Measurements from ENCODE around the gene MDK. TPM values are rescaled to one million over a fixed set of nuclear protein-coding genes. Genes with fewer than 3 reads are reported as not detected.

The MDK gene
- total and polyA plus RNA-seq, 2 experiments from 2014 or later, result 388 to 477 TPM

GRCh38 chr11:46357483-46357936, 24.0 kb upstream of the MDK start:
- H3K27ac Mint-ChIP-seq, result no peak overlapping the region; the same call in 1 of the 2 replicates
- no peaks in the 10 kb centered on the region for H3K9me3 Mint-ChIP-seq
- H3K9me2 ChIP-seq (ENCODE audit: insufficient read depth), result no peaks in the 10 kb centered on the region
- no peak overlapping the region for H3K4me3 Mint-ChIP-seq
- H3K4me1 Mint-ChIP-seq, result peaks cover 52% of the 10 kb centered on the region
- peaks cover 10% of the 10 kb centered on the region for H3K27me3 Mint-ChIP-seq (ENCODE audit: insufficient read depth, low read depth, poor library complexity)
- no peak overlapping the region for H3K4me3 ChIP-seq
- H2AFZ ChIP-seq, result no peak overlapping the region
- H3K27me3 ChIP-seq (ENCODE audit: insufficient read depth), result no peaks in the 10 kb centered on the region
- ATAC-seq (peak; percentile 14), DNase-seq (ENCODE audit: low spot score) (no peak)
- H3K36me3 Mint-ChIP-seq (ENCODE audit: low read depth), result no peaks in the 10 kb centered on the region; the same call in 1 of the 3 replicates
- peaks cover 38% of the 10 kb centered on the region for H3K4me1 ChIP-seq (ENCODE audit: insufficient read depth)
- H3F3A ChIP-seq (replicated peaks; ENCODE audit: low read depth), result no peaks in the 10 kb centered on the region; the same call in 1 of the 2 replicates
- H3K4me2 ChIP-seq, result no peak overlapping the region
- H3K36me3 ChIP-seq (ENCODE audit: insufficient read depth), result no peaks in the 10 kb centered on the region; the same call in 1 of the 2 replicates
- H3K27ac ChIP-seq (ENCODE audit: low read depth), result peak overlapping the region; percentile 63; the same call in 1 of the 2 replicates
- no peak for TF ChIP-seq JUNB (IDR thresholded peaks at IDR 0.05; ENCODE audit: unreplicated experiment)
- TF ChIP-seq, protein P1, sequence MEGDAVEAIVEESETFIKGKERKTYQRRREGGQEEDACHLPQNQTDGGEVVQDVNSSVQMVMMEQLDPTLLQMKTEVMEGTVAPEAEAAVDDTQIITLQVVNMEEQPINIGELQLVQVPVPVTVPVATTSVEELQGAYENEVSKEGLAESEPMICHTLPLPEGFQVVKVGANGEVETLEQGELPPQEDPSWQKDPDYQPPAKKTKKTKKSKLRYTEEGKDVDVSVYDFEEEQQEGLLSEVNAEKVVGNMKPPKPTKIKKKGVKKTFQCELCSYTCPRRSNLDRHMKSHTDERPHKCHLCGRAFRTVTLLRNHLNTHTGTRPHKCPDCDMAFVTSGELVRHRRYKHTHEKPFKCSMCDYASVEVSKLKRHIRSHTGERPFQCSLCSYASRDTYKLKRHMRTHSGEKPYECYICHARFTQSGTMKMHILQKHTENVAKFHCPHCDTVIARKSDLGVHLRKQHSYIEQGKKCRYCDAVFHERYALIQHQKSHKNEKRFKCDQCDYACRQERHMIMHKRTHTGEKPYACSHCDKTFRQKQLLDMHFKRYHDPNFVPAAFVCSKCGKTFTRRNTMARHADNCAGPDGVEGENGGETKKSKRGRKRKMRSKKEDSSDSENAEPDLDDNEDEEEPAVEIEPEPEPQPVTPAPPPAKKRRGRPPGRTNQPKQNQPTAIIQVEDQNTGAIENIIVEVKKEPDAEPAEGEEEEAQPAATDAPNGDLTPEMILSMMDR (conservative IDR thresholded peaks at IDR 0.05; ENCODE audit: low read depth in 2 of 2), result no peak
- no peak for TF ChIP-seq ZNF331 (CRISPR knock-in tag; IDR thresholded peaks at IDR 0.05; ENCODE audit: low read depth)
- no peak for TF ChIP-seq ZNF114 (CRISPR knock-in tag; IDR thresholded peaks at IDR 0.05)
- TF ChIP-seq EZH2 (IDR thresholded peaks at IDR 0.05; ENCODE audit: low read depth, unreplicated experiment), result no peak
- no peak for TF ChIP-seq EZH2phosphoT487 (IDR thresholded peaks at IDR 0.05; ENCODE audit: unreplicated experiment)
- TF ChIP-seq CREB1 (CRISPR knock-in tag; IDR thresholded peaks at IDR 0.05; ENCODE audit: low read depth), result no peak
- TF ChIP-seq, protein P2, sequence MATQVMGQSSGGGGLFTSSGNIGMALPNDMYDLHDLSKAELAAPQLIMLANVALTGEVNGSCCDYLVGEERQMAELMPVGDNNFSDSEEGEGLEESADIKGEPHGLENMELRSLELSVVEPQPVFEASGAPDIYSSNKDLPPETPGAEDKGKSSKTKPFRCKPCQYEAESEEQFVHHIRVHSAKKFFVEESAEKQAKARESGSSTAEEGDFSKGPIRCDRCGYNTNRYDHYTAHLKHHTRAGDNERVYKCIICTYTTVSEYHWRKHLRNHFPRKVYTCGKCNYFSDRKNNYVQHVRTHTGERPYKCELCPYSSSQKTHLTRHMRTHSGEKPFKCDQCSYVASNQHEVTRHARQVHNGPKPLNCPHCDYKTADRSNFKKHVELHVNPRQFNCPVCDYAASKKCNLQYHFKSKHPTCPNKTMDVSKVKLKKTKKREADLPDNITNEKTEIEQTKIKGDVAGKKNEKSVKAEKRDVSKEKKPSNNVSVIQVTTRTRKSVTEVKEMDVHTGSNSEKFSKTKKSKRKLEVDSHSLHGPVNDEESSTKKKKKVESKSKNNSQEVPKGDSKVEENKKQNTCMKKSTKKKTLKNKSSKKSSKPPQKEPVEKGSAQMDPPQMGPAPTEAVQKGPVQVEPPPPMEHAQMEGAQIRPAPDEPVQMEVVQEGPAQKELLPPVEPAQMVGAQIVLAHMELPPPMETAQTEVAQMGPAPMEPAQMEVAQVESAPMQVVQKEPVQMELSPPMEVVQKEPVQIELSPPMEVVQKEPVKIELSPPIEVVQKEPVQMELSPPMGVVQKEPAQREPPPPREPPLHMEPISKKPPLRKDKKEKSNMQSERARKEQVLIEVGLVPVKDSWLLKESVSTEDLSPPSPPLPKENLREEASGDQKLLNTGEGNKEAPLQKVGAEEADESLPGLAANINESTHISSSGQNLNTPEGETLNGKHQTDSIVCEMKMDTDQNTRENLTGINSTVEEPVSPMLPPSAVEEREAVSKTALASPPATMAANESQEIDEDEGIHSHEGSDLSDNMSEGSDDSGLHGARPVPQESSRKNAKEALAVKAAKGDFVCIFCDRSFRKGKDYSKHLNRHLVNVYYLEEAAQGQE (IDR thresholded peaks at IDR 0.05; ENCODE audit: unreplicated experiment), result no peak
- no peak for TF ChIP-seq POLR2AphosphoS5 (IDR thresholded peaks at IDR 0.05; ENCODE audit: low read depth)
- no peak for TF ChIP-seq STAT1 (IDR thresholded peaks at IDR 0.05; ENCODE audit: unreplicated experiment)
- TF ChIP-seq, protein P3, sequence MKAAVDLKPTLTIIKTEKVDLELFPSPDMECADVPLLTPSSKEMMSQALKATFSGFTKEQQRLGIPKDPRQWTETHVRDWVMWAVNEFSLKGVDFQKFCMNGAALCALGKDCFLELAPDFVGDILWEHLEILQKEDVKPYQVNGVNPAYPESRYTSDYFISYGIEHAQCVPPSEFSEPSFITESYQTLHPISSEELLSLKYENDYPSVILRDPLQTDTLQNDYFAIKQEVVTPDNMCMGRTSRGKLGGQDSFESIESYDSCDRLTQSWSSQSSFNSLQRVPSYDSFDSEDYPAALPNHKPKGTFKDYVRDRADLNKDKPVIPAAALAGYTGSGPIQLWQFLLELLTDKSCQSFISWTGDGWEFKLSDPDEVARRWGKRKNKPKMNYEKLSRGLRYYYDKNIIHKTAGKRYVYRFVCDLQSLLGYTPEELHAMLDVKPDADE (IDR thresholded peaks at IDR 0.05), result no peak
- TF ChIP-seq, protein P4, sequence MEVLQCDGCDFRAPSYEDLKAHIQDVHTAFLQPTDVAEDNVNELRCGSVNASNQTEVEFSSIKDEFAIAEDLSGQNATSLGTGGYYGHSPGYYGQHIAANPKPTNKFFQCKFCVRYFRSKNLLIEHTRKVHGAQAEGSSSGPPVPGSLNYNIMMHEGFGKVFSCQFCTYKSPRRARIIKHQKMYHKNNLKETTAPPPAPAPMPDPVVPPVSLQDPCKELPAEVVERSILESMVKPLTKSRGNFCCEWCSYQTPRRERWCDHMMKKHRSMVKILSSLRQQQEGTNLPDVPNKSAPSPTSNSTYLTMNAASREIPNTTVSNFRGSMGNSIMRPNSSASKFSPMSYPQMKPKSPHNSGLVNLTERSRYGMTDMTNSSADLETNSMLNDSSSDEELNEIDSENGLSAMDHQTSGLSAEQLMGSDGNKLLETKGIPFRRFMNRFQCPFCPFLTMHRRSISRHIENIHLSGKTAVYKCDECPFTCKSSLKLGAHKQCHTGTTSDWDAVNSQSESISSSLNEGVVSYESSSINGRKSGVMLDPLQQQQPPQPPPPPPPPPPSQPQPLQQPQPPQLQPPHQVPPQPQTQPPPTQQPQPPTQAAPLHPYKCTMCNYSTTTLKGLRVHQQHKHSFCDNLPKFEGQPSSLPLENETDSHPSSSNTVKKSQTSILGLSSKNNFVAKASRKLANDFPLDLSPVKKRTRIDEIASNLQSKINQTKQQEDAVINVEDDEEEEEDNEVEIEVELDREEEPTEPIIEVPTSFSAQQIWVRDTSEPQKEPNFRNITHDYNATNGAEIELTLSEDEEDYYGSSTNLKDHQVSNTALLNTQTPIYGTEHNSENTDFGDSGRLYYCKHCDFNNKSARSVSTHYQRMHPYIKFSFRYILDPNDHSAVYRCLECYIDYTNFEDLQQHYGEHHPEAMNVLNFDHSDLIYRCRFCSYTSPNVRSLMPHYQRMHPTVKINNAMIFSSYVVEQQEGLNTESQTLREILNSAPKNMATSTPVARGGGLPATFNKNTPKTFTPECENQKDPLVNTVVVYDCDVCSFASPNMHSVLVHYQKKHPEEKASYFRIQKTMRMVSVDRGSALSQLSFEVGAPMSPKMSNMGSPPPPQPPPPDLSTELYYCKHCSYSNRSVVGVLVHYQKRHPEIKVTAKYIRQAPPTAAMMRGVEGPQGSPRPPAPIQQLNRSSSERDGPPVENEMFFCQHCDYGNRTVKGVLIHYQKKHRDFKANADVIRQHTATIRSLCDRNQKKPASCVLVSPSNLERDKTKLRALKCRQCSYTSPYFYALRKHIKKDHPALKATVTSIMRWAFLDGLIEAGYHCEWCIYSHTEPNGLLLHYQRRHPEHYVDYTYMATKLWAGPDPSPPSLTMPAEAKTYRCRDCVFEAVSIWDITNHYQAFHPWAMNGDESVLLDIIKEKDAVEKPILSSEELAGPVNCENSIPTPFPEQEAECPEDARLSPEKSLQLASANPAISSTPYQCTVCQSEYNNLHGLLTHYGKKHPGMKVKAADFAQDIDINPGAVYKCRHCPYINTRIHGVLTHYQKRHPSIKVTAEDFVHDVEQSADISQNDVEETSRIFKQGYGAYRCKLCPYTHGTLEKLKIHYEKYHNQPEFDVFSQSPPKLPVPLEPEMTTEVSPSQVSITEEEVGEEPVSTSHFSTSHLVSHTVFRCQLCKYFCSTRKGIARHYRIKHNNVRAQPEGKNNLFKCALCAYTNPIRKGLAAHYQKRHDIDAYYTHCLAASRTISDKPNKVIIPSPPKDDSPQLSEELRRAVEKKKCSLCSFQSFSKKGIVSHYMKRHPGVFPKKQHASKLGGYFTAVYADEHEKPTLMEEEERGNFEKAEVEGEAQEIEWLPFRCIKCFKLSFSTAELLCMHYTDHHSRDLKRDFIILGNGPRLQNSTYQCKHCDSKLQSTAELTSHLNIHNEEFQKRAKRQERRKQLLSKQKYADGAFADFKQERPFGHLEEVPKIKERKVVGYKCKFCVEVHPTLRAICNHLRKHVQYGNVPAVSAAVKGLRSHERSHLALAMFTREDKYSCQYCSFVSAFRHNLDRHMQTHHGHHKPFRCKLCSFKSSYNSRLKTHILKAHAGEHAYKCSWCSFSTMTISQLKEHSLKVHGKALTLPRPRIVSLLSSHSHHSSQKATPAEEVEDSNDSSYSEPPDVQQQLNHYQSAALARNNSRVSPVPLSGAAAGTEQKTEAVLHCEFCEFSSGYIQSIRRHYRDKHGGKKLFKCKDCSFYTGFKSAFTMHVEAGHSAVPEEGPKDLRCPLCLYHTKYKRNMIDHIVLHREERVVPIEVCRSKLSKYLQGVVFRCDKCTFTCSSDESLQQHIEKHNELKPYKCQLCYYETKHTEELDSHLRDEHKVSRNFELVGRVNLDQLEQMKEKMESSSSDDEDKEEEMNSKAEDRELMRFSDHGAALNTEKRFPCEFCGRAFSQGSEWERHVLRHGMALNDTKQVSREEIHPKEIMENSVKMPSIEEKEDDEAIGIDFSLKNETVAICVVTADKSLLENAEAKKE (CRISPR knock-in tag; IDR thresholded peaks at IDR 0.05), result no peak
- peaks cover 87% of the 10 kb centered on the region for H3K79me2 ChIP-seq (replicated peaks; ENCODE audit: insufficient read depth)
- H4K20me1 ChIP-seq (replicated peaks; ENCODE audit: insufficient read depth), result peaks cover 39% of the 10 kb centered on the region

Data from GM23338 (cell line).